ENCODE data around the gene AKR1C2.

Gene AKR1C2

DNA sequence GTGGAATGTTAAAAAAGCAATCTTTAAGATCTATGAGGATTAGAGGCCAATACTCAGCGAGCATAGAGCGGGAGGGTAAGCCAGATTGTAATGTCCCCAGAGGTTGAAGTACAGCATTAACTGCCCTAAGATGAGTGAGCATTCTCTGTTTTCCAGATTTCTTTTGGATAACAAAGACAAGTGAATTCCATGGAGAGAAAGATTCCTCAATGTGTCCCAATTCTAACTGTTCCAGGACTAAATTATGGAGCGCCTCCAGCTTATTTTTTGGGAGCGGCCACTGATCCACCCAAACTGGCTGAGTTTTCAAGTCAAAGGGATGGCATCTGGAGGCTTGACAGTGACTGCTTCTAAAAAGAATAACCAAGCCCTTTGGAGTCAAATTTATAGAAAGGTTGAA, 39.3 kb upstream of the AKR1C2 start:
- no peaks in the 10 kb centered on the region for H3K36me3 ChIP-seq (ENCODE audit: control insufficient read depth in 4 of 4, insufficient read depth in 4 of 4, low read length in 3 of 4)
- ChIA-PET POLR2A (no interaction called here), CTCF (no interaction called here)
- no peaks in the 10 kb centered on the region for H3K27me3 ChIP-seq (replicated peaks in 2 of 5; ENCODE audit: control insufficient read depth in 4 of 5, insufficient read depth in 5 of 5, low read length in 4 of 5)
- peaks cover 0 to 2% (median 0%) of the 10 kb centered on the region in 4 experiments for H3K4me1 ChIP-seq (ENCODE audit: control extremely low read depth in 1 of 4, control insufficient read depth in 4 of 4, insufficient read depth in 4 of 4, low read length in 3 of 4)
- peaks cover 0 to 13% (median 4%) of the 10 kb centered on the region in 5 experiments for H3K9me3 ChIP-seq (ENCODE audit: control extremely low read depth in 1 of 5, control insufficient read depth in 4 of 5, insufficient read depth in 2 of 5, low read depth in 1 of 5, low read length in 4 of 5)
- H3K27ac ChIP-seq (ENCODE audit: insufficient read depth in 1 of 2, low read depth in 1 of 2, low read length in 2 of 2, poor library complexity in 1 of 2, severe bottlenecking in 2 of 2), result no peak overlapping the region
- DNase-seq, result no peak
- no peak overlapping the region for H3K4me3 ChIP-seq (ENCODE audit: control insufficient read depth in 1 of 7, extremely low read depth in 1 of 7, insufficient read depth in 4 of 7, low read depth in 2 of 7, low read length in 6 of 7)
- WGBS (ENCODE audit: insufficient coverage), result 98% methylated on average over 4 of the region's 4 CpGs

DNA sequence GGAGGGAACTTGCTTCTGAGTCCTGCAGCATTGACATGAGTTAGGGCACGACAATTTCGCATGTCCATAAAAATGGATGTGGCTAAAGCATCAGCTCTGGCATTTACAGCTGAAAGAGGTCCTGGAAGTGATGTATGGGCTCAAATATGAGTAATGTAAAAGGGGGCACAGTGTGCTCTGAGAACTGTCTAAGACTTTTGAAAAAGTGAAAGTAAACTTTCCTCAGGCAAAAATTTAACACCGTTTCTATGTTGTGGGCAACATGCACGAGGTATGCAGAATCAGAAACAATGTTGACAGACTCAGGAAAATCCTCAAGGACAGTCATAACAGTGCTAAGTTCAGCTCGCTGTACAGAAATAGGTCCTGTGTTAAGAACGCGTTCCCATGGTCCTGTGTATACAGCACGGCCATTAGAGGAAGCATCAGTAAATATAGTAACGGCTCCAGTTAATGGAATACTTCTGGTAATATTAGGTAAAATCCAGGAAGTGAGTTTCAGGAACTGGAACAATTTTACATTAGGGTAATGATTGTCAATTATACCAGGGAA, 37.9 kb upstream of the AKR1C2 start:
- Histone ChIP-seq H3K4me1 (ENCODE audit: control extremely low read depth in 1 of 4, control insufficient read depth in 4 of 4, insufficient read depth in 4 of 4, low read length in 3 of 4) (peaks cover 0 to 2% (median 0%) of the 10 kb centered on the region in 4 experiments), H3K4me3 (ENCODE audit: control insufficient read depth in 1 of 7, extremely low read depth in 1 of 7, insufficient read depth in 4 of 7, low read depth in 2 of 7, low read length in 6 of 7) (peak overlapping the region in 2 of 7 experiments; percentile 50 to 62), H3K36me3 (ENCODE audit: control insufficient read depth in 4 of 4, insufficient read depth in 4 of 4, low read length in 3 of 4) (no peaks in the 10 kb centered on the region), H3K9me3 (ENCODE audit: control extremely low read depth in 1 of 5, control insufficient read depth in 4 of 5, insufficient read depth in 2 of 5, low read depth in 1 of 5, low read length in 4 of 5) (peaks cover 0 to 13% (median 4%) of the 10 kb centered on the region in 5 experiments), H3K27ac (ENCODE audit: insufficient read depth in 1 of 2, low read depth in 1 of 2, low read length in 2 of 2, poor library complexity in 1 of 2, severe bottlenecking in 2 of 2) (no peak overlapping the region), H3K27me3 (replicated peaks in 2 of 5; ENCODE audit: control insufficient read depth in 4 of 5, insufficient read depth in 5 of 5, low read length in 4 of 5) (no peaks in the 10 kb centered on the region)
- no peak for DNase-seq
- ChIA-PET POLR2A (no interaction called here), CTCF (no interaction called here)
- 82% methylated on average over 9 of the region's 9 CpGs for WGBS (ENCODE audit: insufficient coverage)

DNA sequence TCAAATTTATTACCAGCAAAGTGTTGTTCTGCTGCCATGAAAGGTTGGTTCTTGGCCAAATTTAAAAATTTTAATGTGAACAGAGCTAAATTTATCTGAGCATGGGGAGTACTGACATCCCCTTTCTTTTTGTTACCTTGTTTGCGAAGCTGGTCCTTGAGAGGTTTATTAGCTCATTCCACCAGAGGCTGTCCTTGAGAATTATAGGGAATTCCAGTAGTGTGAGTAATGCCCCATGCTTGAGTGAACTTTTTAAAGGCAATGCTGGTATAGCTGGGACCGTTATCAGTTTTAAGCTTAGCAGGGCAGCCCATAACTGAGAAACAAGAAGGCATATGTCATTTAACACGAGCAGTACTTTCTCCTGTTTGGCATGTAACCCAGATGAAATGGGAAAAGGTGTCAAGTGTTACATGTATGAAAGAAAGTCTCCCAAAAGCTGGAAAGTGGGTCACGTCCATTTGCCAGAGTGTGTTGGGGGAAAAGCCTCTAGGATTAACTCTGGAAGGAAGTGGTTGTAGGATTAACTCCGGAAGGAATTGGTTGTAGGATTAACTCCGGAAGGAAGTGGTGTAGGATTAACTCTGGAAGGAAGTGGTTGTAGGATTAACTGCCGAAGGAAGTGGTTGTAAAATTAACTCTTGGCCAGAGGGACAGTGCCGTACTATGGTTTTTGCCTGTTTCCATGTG, 37.3 kb upstream of the AKR1C2 start:
- ChIA-PET CTCF (no interaction called here), POLR2A (no interaction called here)
- Histone ChIP-seq H3K27ac (ENCODE audit: insufficient read depth in 1 of 2, low read depth in 1 of 2, low read length in 2 of 2, poor library complexity in 1 of 2, severe bottlenecking in 2 of 2) (no peak overlapping the region), H3K9me3 (ENCODE audit: control extremely low read depth in 1 of 5, control insufficient read depth in 4 of 5, insufficient read depth in 2 of 5, low read depth in 1 of 5, low read length in 4 of 5) (peaks cover 0 to 11% (median 4%) of the 10 kb centered on the region in 5 experiments), H3K27me3 (replicated peaks in 2 of 5; ENCODE audit: control insufficient read depth in 4 of 5, insufficient read depth in 5 of 5, low read length in 4 of 5) (no peaks in the 10 kb centered on the region), H3K4me1 (ENCODE audit: control extremely low read depth in 1 of 4, control insufficient read depth in 4 of 4, insufficient read depth in 4 of 4, low read length in 3 of 4) (peaks cover 0 to 2% (median 0%) of the 10 kb centered on the region in 4 experiments), H3K36me3 (ENCODE audit: control insufficient read depth in 4 of 4, insufficient read depth in 4 of 4, low read length in 3 of 4) (no peaks in the 10 kb centered on the region), H3K4me3 (ENCODE audit: control insufficient read depth in 1 of 7, extremely low read depth in 1 of 7, insufficient read depth in 4 of 7, low read depth in 2 of 7, low read length in 6 of 7) (peak overlapping the region in 2 of 7 experiments; percentile 50 to 62)
- WGBS (ENCODE audit: insufficient coverage), result 43% methylated on average over 7 of the region's 8 CpGs
- DNase-seq, result peak in 1 of 3 donors; percentile 28

DNA sequence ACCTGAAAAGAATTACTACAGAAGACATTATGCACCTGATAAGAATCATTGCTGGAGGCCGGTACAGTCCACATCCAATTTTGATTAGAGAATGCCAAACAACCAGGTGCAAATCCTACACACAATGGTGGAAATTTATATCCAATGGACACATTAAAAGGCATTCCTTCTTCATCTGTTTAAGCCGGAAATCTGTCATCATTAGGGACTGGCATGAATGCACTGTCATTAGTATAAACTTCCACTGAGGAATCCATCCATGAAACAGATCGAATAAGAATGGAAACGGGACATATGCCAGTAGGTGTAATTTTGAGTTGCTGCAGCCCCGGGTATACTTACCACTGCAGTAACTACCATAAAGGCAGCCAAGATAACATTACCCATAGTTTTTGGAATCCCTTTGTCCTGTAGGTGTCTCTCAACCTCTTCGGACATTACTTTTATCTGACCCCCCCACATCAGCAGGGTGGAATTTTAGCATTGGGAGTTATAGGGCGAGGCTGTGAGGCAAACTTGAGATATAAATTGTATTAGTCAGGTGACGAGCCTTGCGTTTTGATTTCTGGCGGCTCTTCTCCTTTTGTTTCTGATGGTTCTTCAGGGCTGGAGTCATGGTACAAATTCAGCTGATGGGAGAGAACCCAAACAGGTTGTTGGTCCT, 36.5 kb upstream of the AKR1C2 start:
- Histone ChIP-seq H3K4me1 (ENCODE audit: control extremely low read depth in 1 of 4, control insufficient read depth in 4 of 4, insufficient read depth in 4 of 4, low read length in 3 of 4) (peaks cover 0 to 2% (median 0%) of the 10 kb centered on the region in 4 experiments), H3K27ac (ENCODE audit: insufficient read depth in 1 of 2, low read depth in 1 of 2, low read length in 2 of 2, poor library complexity in 1 of 2, severe bottlenecking in 2 of 2) (no peak overlapping the region), H3K27me3 (replicated peaks in 2 of 5; ENCODE audit: control insufficient read depth in 4 of 5, insufficient read depth in 5 of 5, low read length in 4 of 5) (no peaks in the 10 kb centered on the region), H3K4me3 (ENCODE audit: control insufficient read depth in 1 of 7, extremely low read depth in 1 of 7, insufficient read depth in 4 of 7, low read depth in 2 of 7, low read length in 6 of 7) (no peak overlapping the region), H3K36me3 (ENCODE audit: control insufficient read depth in 4 of 4, insufficient read depth in 4 of 4, low read length in 3 of 4) (no peaks in the 10 kb centered on the region), H3K9me3 (ENCODE audit: control extremely low read depth in 1 of 5, control insufficient read depth in 4 of 5, insufficient read depth in 2 of 5, low read depth in 1 of 5, low read length in 4 of 5) (peaks cover 0 to 9% (median 4%) of the 10 kb centered on the region in 5 experiments)
- no peak for DNase-seq
- CTCF ChIA-PET, result no interaction called here
- POLR2A ChIA-PET, result no interaction called here
- 96% methylated on average over 5 of the region's 10 CpGs for WGBS (ENCODE audit: insufficient coverage)

DNA sequence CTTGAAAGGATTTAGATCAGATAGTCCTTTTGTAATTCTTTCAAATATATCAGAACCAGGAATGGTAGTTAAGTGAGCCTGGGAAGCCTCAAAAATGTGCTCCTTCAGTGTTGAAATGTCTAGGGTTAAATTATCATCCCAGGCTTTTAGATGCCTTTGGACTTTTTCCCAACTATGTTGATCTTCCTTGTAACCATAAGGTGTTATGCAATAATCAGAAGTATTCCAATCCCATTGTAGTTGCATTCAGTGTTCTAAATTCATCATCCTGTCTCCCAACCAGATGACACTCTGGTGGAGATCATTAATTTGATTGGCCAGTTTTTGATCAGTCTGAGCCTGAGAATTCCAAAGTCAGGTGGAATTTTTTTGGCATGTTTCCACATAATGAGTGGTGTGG, 35.1 kb upstream of the AKR1C2 start:
- Histone ChIP-seq H3K9me3 (ENCODE audit: control extremely low read depth in 1 of 5, control insufficient read depth in 4 of 5, insufficient read depth in 2 of 5, low read depth in 1 of 5, low read length in 4 of 5) (peaks cover 0 to 20% (median 7%) of the 10 kb centered on the region in 5 experiments), H3K27ac (ENCODE audit: insufficient read depth in 1 of 2, low read depth in 1 of 2, low read length in 2 of 2, poor library complexity in 1 of 2, severe bottlenecking in 2 of 2) (no peak overlapping the region), H3K4me3 (ENCODE audit: control insufficient read depth in 1 of 7, extremely low read depth in 1 of 7, insufficient read depth in 4 of 7, low read depth in 2 of 7, low read length in 6 of 7) (no peak overlapping the region), H3K36me3 (ENCODE audit: control insufficient read depth in 4 of 4, insufficient read depth in 4 of 4, low read length in 3 of 4) (no peaks in the 10 kb centered on the region), H3K27me3 (replicated peaks in 2 of 5; ENCODE audit: control insufficient read depth in 4 of 5, insufficient read depth in 5 of 5, low read length in 4 of 5) (no peaks in the 10 kb centered on the region), H3K4me1 (ENCODE audit: control extremely low read depth in 1 of 4, control insufficient read depth in 4 of 4, insufficient read depth in 4 of 4, low read length in 3 of 4) (peaks cover 0 to 2% (median 0%) of the 10 kb centered on the region in 4 experiments)
- CTCF ChIA-PET, result no interaction called here
- POLR2A ChIA-PET, result no interaction called here
- no peak for DNase-seq

DNA sequence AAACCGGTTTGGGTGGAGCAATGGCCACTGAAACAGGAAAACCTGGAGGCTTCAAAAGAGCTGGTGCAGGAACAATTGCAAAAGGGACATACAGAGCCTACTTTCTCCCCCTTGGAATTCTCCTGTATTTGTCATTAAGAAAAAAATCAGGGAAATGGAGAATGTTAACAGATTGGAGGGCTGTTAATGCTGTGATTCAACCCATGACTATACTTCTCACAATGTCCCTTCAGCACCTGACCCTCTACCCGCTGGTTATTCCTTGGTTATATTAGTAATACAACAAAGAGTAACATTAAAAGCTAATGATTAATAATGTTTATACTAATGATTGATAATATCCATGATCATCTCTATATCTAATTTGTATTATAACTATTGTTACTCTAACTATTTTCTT, 34.4 kb upstream of the AKR1C2 start:
- H3K4me3 ChIP-seq (ENCODE audit: control insufficient read depth in 1 of 7, extremely low read depth in 1 of 7, insufficient read depth in 4 of 7, low read depth in 2 of 7, low read length in 6 of 7), result no peak overlapping the region
- no peaks in the 10 kb centered on the region for H3K27me3 ChIP-seq (replicated peaks in 2 of 5; ENCODE audit: control insufficient read depth in 4 of 5, insufficient read depth in 5 of 5, low read length in 4 of 5)
- POLR2A ChIA-PET, result no interaction called here
- peaks cover 0 to 2% (median 0%) of the 10 kb centered on the region in 4 experiments for H3K4me1 ChIP-seq (ENCODE audit: control extremely low read depth in 1 of 4, control insufficient read depth in 4 of 4, insufficient read depth in 4 of 4, low read length in 3 of 4)
- no peaks in the 10 kb centered on the region for H3K36me3 ChIP-seq (ENCODE audit: control insufficient read depth in 4 of 4, insufficient read depth in 4 of 4, low read length in 3 of 4)
- CTCF ChIA-PET, result interaction anchor here (1.0 kb wide), 1 partner anchor 13 kb away, joined by 4 read pairs; no protein-coding TSS in a partner anchor
- DNase-seq, result no peak
- H3K27ac ChIP-seq (ENCODE audit: insufficient read depth in 1 of 2, low read depth in 1 of 2, low read length in 2 of 2, poor library complexity in 1 of 2, severe bottlenecking in 2 of 2), result no peak overlapping the region
- H3K9me3 ChIP-seq (ENCODE audit: control extremely low read depth in 1 of 5, control insufficient read depth in 4 of 5, insufficient read depth in 2 of 5, low read depth in 1 of 5, low read length in 4 of 5), result peaks cover 0 to 25% (median 8%) of the 10 kb centered on the region in 5 experiments
- no CpG with 5 or more reads among the region's 2 CpGs for WGBS (ENCODE audit: insufficient coverage)

DNA sequence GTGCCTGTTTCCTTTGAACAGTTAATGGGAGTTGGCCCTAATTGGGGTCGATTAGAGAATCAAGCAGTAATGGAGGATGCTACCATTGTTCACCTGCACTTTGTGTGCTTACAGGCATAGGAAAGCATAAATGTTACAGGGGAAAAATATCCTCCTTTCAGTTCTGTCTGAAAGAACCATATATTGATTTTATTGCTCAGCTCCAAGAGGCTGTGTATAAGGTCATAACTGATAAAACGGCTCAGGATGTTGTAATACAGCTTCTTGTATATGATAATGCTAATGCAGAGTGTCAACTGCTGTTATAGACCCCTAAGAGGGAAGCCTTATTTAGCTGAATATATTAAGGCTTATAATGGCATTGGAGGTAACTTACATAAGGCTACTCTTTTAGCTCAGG, 32.9 kb upstream of the AKR1C2 start:
- peaks cover 1 to 30% (median 8%) of the 10 kb centered on the region in 5 experiments for H3K9me3 ChIP-seq (ENCODE audit: control extremely low read depth in 1 of 5, control insufficient read depth in 4 of 5, insufficient read depth in 2 of 5, low read depth in 1 of 5, low read length in 4 of 5)
- peaks cover 0 to 2% (median 0%) of the 10 kb centered on the region in 4 experiments for H3K4me1 ChIP-seq (ENCODE audit: control extremely low read depth in 1 of 4, control insufficient read depth in 4 of 4, insufficient read depth in 4 of 4, low read length in 3 of 4)
- H3K27me3 ChIP-seq (replicated peaks in 2 of 5; ENCODE audit: control insufficient read depth in 4 of 5, insufficient read depth in 5 of 5, low read length in 4 of 5), result no peaks in the 10 kb centered on the region
- 100% methylated on average over 2 of the region's 2 CpGs for WGBS (ENCODE audit: insufficient coverage)
- peak in 1 of 3 donors; percentile 24 for DNase-seq
- no peak overlapping the region for H3K27ac ChIP-seq (ENCODE audit: insufficient read depth in 1 of 2, low read depth in 1 of 2, low read length in 2 of 2, poor library complexity in 1 of 2, severe bottlenecking in 2 of 2)
- H3K36me3 ChIP-seq (ENCODE audit: control insufficient read depth in 4 of 4, insufficient read depth in 4 of 4, low read length in 3 of 4), result no peaks in the 10 kb centered on the region
- POLR2A ChIA-PET, result no interaction called here
- CTCF ChIA-PET, result no interaction called here
- H3K4me3 ChIP-seq (ENCODE audit: control insufficient read depth in 1 of 7, extremely low read depth in 1 of 7, insufficient read depth in 4 of 7, low read depth in 2 of 7, low read length in 6 of 7), result no peak overlapping the region

All from common myeloid progenitor, CD34-positive (primary cell).